CD4-positive, alpha-beta T cell treated with Interleukin-1 beta for 1 hour (primary cell): ENCODE measurements around the gene FOXJ1.

Experiments
- DNase-seq, 2 donors: peaks; one replicate each; pipeline ENCODE4 v3.0.0-alpha.2; 2020 to 2022

FOXJ1 gene

GRCh38 chr17:76122431-76123190 is 18.4 kb downstream of the FOXJ1 start:
- no peak for DNase-seq

GRCh38 chr17:76121932-76122430 is 19.1 kb downstream of the FOXJ1 start:
- no peak for DNase-seq

- DNase-seq, result no peak
Observed at GRCh38 chr17:76120658-76121008, 20.4 kb downstream of the FOXJ1 start.

DNA sequence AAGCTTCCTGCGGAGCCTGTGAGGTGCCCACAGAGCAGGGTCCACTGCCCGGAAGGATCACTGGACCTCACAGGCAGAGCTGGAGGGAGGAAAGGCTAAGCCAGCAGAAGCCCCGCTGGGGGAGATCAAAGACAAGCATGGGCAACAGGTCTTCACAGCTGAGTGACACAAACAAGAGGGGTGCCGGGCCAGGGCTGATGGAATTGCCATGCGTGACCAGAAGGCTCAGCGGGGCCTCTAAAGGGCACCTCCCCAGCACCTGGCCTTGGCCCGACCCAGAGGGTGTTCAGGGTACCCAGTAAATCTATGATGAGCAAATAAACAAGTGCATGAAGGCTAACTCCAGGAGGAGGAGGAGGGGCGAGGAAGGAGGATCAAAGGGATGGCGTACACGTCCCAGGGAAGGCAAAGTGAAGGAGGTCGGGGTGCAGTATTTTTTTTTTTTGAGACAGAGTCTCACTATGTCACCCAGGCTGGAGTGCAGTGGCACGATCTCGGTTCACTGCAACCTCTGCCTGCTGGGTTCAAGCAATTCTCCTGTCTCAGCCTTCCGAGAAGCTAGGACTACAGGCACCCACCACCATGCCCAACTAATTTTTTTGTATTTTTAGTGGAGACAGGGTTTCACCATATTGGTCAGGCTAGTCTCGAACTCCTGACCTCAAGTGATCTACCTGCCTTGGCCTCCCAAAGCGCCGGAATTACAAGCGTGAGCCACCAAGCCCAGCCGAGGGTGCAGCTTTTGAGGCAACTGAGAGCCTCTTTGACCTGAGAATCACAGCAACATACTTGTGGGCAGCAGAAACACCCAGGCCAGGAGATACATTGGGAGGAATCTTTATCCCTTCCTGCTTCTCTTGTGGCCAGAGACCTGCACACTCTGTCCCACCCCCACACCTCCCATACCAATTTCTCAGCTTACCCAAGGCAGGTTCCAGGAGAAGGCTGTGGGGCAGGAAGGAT is 21.4 kb downstream of the FOXJ1 start:
- no peak for DNase-seq

- no peak for DNase-seq
Observed at GRCh38 chr17:76115138-76115754, 25.8 kb downstream of the FOXJ1 start.

GRCh38 chr17:76111956-76112355 is 29.1 kb downstream of the FOXJ1 start:
- no peak for DNase-seq

DNA sequence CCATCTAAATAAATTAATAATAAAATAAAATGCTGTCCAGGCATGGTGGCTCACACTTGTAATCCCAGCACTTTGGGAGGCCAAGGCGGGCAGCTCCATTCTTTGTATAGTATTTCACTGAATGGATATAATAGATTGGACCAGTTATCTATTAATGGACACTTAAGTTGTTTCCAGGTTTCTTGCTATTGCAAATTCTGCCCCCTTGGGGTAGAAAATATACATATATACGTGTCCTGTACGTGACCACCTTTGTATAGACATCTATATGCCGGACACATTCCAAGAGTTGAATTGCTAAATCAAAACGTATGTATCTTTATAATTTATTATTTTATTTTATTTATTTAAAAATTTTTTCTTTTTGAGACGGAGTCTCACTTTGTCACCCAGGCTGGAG is 33.5 kb downstream of the FOXJ1 start:
- peak in 1 of 2 donors; percentile 25 for DNase-seq

GRCh38 chr17:76106703-76107102 is 34.3 kb downstream of the FOXJ1 start:
- DNase-seq, result no peak

GRCh38 chr17:76104896-76105231 is 36.2 kb downstream of the FOXJ1 start:
- no peak for DNase-seq

DNA sequence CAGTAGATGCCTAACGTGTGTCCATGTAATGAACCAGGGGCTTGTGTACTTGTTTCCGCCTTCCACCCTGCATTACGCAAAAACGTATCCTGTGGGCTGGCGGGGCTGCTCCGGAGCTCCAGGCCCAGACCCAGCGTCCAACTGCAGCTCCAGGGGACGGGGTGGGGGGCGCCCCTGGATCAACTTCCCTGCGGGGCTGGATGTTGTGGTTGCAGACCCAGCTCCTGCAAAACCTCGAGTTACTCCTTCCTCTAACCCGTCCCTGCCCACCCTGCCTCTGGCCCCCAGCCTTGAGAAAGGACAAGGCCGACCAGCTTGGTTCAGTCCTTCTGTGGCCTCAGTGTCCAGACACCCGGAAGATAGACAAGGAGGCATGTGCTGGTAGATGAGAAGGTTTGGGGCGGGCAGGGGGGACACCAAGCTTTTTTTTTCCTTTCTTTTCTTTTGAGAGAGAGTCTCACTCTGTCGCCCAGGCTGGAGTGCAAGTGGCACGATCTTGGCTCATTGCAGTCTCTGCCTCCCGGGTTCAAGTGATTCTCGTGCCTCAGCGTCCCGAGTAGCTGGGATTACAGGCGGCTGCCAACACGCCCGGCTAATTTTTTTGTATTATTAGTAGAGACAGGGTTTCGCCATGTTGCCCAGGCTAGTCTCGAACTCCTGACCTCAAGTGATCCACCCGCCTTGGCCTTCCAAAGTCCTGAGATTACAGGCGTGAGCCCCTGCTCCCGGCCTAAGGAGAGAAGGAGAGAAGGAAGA is 36.7 kb downstream of the FOXJ1 start:
- DNase-seq, result no peak

DNA sequence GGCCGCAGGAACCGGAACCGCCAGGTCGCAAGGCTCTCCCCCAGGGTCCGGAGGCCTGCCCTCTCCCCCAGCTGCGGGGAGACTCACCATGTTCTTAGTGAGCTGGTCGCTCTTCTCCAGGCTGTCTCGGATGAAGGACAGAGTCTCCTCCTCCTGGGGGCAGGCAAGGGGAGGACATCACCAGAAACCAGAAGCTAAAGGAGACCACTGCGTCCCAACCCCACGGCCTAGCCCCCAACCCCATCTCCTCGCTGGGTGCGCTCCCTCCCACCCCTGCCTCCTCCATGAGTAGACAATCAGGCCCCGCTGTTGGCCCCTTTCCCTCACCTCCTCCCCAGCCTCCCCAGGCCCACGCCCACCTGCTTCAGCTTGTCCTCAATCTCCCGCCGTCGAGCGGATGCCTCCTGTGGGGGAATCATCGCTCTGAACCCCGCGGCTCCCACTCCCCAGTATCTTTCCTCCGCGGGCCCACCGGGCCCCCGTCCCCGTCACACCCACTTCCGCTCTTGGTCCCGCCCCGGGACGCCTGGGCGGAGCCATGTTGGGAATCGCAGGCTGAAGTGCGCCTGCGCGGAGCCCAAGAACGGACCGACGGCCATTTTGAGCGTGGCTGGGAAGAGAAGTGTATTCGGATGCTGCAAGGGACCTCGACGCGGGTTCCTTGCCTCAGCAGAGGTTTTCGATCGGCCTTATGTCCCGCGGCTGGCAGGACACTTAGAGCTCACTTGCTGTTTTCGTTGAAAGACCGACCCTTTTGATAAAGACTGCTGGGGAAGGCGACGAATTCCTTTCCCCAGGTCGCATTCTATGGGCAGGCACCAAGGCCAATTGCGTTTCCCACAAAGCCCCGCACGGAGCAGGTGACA is 37.5 kb downstream of the FOXJ1 start, which contains the start of gene EXOC7:
Gene EXOC7, minus strand, starts transcription at position 514 of the 866 bp plus-strand sequence. Its CDS starts 95 bp downstream, at position 419.
- peak; percentile 92 to 94 for DNase-seq

DNA sequence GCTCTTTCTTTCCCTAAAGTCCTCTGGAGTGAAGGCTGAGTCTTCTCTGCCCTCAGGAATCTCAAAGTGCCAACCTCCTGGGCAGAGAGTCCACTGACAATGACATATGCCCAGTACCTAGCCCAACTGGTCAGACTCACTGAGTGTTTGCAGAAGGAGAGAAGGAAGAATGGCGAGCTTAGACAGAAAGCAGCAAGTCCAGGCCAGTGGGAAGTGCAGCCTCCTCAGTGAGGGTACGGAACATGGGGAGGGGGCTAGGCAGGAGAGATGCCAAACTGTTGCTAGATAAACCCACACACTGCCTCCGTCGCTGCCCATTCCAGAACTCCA is 38.1 kb downstream of the FOXJ1 start:
- no peak for DNase-seq

- no peak for DNase-seq
Observed at GRCh38 chr17:76097716-76098295, 43.2 kb downstream of the FOXJ1 start.

DNA sequence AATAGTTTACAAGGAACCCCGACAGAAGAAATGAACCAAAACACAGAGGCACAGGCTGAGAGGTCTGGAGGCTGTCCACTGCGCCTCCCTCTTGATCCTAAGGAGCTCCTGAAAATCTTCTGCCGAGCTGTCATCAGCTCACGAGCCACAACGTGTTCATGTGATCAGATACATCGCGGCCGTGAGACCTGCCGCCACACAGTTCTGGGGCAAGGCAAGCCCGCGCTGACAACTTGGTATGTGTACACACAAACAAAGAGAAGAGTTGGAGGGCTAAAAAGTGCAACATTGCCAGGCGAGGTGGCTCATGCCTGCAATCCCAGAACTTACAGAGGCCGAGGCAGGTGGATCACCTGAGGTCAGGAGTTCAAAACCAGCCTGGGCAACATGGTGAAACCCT is 45.1 kb downstream of the FOXJ1 start:
- DNase-seq, result no peak

GRCh38 chr17:76094046-76094445 is 47.0 kb downstream of the FOXJ1 start:
- DNase-seq, result no peak

DNA sequence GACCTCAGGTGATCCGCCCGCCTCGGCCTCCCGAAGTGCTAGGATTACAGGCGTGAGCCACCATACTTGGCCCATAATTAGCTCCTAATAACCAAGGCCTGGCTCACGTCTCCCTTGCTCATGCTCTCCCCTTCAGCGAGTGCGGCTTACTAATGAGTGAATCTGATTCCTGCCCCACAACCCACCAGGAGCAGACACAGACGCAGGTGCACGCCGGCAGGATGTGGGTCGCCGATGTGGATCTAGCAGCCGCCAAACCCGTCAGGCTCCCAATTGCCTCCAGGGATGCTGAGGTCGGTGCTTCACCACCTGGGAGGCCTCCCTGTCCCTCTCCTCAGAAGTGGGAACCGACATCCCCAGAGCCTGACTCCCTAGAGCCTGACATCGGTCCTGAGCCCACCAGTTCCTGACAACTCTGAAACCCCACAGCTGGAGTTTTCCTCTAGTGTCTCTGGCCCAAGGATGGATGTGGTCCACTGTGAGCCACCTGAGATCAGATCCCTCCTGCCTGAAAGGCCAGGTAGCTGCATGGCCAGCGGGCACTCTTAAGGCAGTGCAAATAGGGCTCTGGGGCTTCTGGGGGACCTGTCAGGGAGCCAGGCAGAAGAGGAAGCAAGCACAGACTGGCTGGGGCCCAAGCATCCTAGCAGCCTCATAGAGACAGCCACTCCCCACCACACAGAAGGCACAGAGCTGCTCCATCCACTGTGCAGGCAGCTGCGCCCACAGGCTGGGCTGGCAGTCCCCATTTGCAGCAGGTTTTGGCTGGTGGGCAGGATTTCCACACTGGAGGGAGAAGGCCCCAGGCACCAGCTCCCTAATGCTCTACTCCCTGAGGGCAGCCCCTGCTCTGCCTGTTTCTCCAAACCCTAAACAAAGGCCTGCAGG is 48.3 kb downstream of the FOXJ1 start:
- DNase-seq, result no peak

DNA sequence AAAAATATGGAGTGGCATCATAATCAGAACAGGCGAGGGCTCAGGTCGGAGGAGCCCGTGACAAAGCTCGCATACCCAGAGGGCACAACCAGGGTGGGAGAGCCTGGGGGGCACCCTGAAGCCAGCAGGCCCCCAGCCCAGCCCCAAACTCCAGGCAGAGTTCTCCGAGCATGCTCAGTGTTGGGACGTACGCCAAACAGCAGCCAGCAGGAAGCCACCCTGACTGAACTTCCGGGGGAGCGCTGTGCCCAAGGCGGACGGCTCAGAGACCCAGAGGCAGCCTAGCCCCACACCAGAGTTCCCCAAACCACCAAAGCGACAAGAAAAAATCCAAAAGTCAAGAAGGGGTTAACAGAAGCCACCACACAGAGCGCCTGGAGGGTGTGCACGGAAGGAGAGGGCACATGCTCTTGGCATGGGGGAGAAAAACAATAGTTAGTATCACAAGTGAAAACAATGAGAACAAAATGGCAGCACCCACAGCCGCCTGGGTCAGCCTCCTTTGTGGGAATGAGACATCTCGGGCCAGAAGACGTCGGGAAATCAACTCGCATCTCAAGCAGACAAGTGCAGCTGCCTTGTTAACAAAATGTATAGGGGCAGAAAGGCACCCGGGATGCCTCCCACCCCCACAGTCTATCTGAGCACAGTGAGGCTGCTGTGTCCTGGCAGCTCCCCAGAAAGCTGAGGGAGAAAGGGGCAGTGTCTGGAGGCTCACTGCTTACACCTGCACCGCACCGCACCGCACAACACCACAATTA is 49.3 kb downstream of the FOXJ1 start:
- DNase-seq, result no peak

DNA sequence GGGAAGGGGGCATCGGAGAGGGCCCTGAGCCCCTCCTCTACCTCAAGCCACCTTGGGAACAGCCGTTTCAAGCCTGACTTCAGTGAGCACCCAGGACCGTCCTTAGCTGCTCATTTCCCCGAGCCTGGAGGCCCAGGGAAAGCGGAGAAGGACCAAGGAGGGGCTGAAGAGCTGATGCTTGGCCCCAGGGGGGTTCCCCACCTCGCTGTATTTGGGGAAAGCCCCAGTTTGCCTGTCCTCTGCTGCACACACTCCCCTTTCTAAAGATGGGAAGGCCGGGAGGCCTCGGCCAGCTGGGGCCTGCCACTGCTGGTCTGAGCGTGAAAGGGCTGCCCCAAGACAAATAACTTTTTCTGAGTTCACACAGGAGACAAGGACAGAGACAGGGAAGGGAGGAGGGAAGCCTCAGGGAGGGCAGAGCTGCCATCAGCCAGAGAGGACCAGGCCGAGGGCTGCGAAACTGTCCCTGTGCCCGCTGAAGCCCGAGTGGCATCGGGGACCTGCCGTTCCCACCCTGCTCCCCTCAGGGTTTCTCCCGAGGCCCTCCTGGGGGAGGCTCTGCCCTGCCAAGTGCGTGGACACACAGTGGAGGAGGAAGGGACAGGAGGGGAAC is 50.4 kb downstream of the FOXJ1 start:
- no peak for DNase-seq
